PC-9 (cell line): ENCODE data around the gene CYB5B.

Experiments
- EZH2 ChIP-seq: fragments of 200-600 bp; sonication (generic); IDR thresholded peaks from 2 replicates; pipeline ENCODE4 v1.8.0; 2017; ENCODE audit warnings: antibody characterized with exemption, low read depth
- TF ChIP-seq, protein P1 (sequence below): fragments of 200-600 bp; sonication (generic); conservative IDR thresholded peaks from 2 replicates; pipeline ENCODE4 v1.6.1; 2017; ENCODE audit warnings: mixed run types, antibody characterized with exemption, mild to moderate bottlenecking, moderate library complexity

DNA sequence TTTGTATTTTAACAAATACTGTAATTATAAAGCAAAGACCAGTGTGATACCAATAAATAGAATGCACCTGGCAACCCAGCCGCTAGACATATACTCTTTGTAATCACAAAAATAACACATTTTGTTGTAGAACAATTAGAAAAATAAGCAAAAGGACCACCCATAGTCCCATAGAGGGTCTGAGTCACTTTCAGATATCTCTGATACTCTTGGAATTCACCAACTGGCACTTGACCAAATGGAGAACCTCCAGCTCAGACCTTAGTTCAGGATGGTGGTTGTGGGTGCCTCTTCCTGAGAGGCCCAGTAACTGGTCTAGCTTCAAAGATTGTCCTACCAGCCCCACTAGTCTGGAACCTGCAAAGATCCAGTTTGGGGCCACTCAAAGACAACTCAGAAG is 37.8 kb upstream of the CYB5B start:
- TF ChIP-seq, protein P1, sequence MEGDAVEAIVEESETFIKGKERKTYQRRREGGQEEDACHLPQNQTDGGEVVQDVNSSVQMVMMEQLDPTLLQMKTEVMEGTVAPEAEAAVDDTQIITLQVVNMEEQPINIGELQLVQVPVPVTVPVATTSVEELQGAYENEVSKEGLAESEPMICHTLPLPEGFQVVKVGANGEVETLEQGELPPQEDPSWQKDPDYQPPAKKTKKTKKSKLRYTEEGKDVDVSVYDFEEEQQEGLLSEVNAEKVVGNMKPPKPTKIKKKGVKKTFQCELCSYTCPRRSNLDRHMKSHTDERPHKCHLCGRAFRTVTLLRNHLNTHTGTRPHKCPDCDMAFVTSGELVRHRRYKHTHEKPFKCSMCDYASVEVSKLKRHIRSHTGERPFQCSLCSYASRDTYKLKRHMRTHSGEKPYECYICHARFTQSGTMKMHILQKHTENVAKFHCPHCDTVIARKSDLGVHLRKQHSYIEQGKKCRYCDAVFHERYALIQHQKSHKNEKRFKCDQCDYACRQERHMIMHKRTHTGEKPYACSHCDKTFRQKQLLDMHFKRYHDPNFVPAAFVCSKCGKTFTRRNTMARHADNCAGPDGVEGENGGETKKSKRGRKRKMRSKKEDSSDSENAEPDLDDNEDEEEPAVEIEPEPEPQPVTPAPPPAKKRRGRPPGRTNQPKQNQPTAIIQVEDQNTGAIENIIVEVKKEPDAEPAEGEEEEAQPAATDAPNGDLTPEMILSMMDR: no peak
- TF ChIP-seq EZH2: no peak
